H1 (cell line): ENCODE measurements around the gene TPBGL. TPM values are rescaled to one million over a fixed set of nuclear protein-coding genes. Genes with fewer than 3 reads are reported as not detected.

ENCODE experiments used
- CTCF ChIA-PET: fragments of 300-600 bp; sonication (Branson Sonifier 250); formaldehyde crosslinking; loops from one replicate; lab custom pipeline; 2021; ENCODE audit not compliant: partially characterized antibody; lab: Charles Lee
- POLR2A ChIA-PET: fragments of 300-600 bp; sonication (Branson Sonifier 250); formaldehyde crosslinking; loops from one replicate; lab custom pipeline; 2021; ENCODE audit warnings: inconsistent platforms; ENCODE audit not compliant: partially characterized antibody; lab: Charles Lee
- DNase-seq, 2 experiments: peaks; one replicate each; pipeline versions ENCODE4 v3.0.0 to v3.0.0-alpha.2; 2010 to 2022; ENCODE audit warnings: low spot score in 2 of 2, low read depth in 1 of 2, mixed read lengths in 1 of 2
- FAIRE-seq: peaks from 2 replicates; lab custom pipeline; 2011; peaks lifted over from hg19 to GRCh38; lab: Jason Lieb, UNC
- H2AFZ ChIP-seq: 2 replicates; pipeline ENCODE4 v1.8.1; 2012; ENCODE audit warnings: low read length, inconsistent platforms
- H2AK5ac ChIP-seq: 2 replicates; pipeline ENCODE4 v1.6.1; 2013; ENCODE audit warnings: low read depth, low read length
- H2BK120ac ChIP-seq: replicated peaks from 2 replicates; pipeline ENCODE3; 2013; ENCODE audit warnings: low read depth, low read length, inconsistent platforms
- H2BK12ac ChIP-seq: 2 replicates; pipeline ENCODE4 v1.6.1; 2013; ENCODE audit warnings: low read depth, low read length
- H2BK15ac ChIP-seq: 2 replicates; pipeline ENCODE4 v1.6.1; 2013; ENCODE audit warnings: low read length
- H2BK20ac ChIP-seq: 2 replicates; pipeline ENCODE4 v1.6.1; 2013; ENCODE audit warnings: low read length
- H2BK5ac ChIP-seq: 2 replicates; pipeline ENCODE4 v1.6.1; 2013; ENCODE audit warnings: low read depth, low read length
- H3K14ac ChIP-seq: 2 replicates; pipeline ENCODE4 v1.6.1; 2013; ENCODE audit warnings: inconsistent platforms; ENCODE audit not compliant: insufficient read length
- H3K18ac ChIP-seq: 2 replicates; pipeline ENCODE4 v1.6.1; 2013; ENCODE audit warnings: low read length; ENCODE audit errors: extremely low read depth
- H3K23ac ChIP-seq: 2 replicates; pipeline ENCODE4 v1.6.1; 2013; ENCODE audit warnings: inconsistent platforms; ENCODE audit not compliant: insufficient read length
- H3K23me2 ChIP-seq: 2 replicates; pipeline ENCODE4 v1.6.1; 2013; ENCODE audit warnings: low read depth, low read length
- H3K27ac ChIP-seq: 2 replicates; pipeline ENCODE4 v1.6.1; 2011; ENCODE audit warnings: low read depth, low read length, inconsistent platforms
- H3K27me3 ChIP-seq, 4 experiments: replicated peaks in 1 of 4; 1 replicate in 1 of 4; 2 replicates in 3 of 4; pipeline versions ENCODE4 v1.6.1 to v1.8.1; 2011 to 2013; ENCODE audit warnings: low read length in 3 of 4, mild to moderate bottlenecking in 3 of 4, inconsistent platforms in 2 of 4, mixed read lengths in 2 of 4, moderate library complexity in 1 of 4; ENCODE audit not compliant: control insufficient read depth in 3 of 4, insufficient read depth in 3 of 4; ENCODE audit errors: extremely low read depth in 1 of 4
- H3K36me3 ChIP-seq, 4 experiments: 2 replicates each; pipeline versions ENCODE4 v1.6.1 to v1.8.1; 2011 to 2013; ENCODE audit warnings: mild to moderate bottlenecking in 4 of 4, low read length in 3 of 4, moderate library complexity in 2 of 4, control low read depth in 1 of 4, inconsistent platforms in 1 of 4; ENCODE audit not compliant: insufficient read depth in 4 of 4, control insufficient read depth in 2 of 4
- H3K4ac ChIP-seq: replicated peaks from 2 replicates; pipeline ENCODE3; 2013; ENCODE audit warnings: low read length, low read depth, mixed read lengths, inconsistent platforms; ENCODE audit not compliant: insufficient read length
- H3K4me1 ChIP-seq, 4 experiments: replicated peaks in 1 of 4; 1 replicate in 1 of 4; 2 replicates in 3 of 4; pipeline versions ENCODE4 v1.6.1 to v1.8.1; 2011 to 2013; ENCODE audit warnings: low read length in 3 of 4, inconsistent platforms in 2 of 4, mixed read lengths in 1 of 4; ENCODE audit not compliant: insufficient read depth in 4 of 4, control insufficient read depth in 3 of 4
- H3K4me2 ChIP-seq, 2 experiments: 2 replicates each; pipeline versions ENCODE4 v1.6.1 to v1.8.1; 2011 to 2013; ENCODE audit warnings: low read depth in 2 of 2, low read length in 2 of 2, control low read depth in 1 of 2, inconsistent platforms in 1 of 2, mild to moderate bottlenecking in 1 of 2; ENCODE audit not compliant: insufficient read depth in 1 of 2
- H3K4me3 ChIP-seq, 4 experiments: fragments of 200-600, 300-600 bp in 1 of 4; sonication (generic), shearing (Covaris generic), sonication (Bioruptor Twin) in 1 of 4; 2 replicates each; pipeline versions ENCODE4 v1.5.1 to v1.8.1; 2011 to 2016; ENCODE audit warnings: low read length in 4 of 4, low read depth in 3 of 4, control low read depth in 2 of 4, inconsistent platforms in 2 of 4, mild to moderate bottlenecking in 2 of 4, mixed read lengths in 1 of 4, moderate library complexity in 1 of 4; ENCODE audit not compliant: insufficient read depth in 2 of 4; ENCODE audit errors: extremely low read depth in 1 of 4
- H3K56ac ChIP-seq: replicated peaks from 2 replicates; pipeline ENCODE3; 2013; ENCODE audit warnings: low read depth, mild to moderate bottlenecking, mixed read lengths, low read length, inconsistent platforms; ENCODE audit not compliant: insufficient read length
- H3K79me1 ChIP-seq: 2 replicates; pipeline ENCODE4 v1.6.1; 2013; ENCODE audit warnings: low read depth, low read length, control low read depth
- H3K79me2 ChIP-seq, 2 experiments: 2 replicates each; pipeline versions ENCODE4 v1.6.1 to v1.8.1; 2012 to 2013; ENCODE audit warnings: low read length in 2 of 2, mild to moderate bottlenecking in 2 of 2, inconsistent platforms in 1 of 2; ENCODE audit not compliant: insufficient read depth in 2 of 2, control insufficient read depth in 1 of 2
- H3K9ac ChIP-seq, 4 experiments: replicated peaks in 1 of 4; 1 replicate in 1 of 4; 2 replicates in 3 of 4; pipeline versions ENCODE4 v1.6.1 to v1.8.1; 2011 to 2013; ENCODE audit warnings: low read depth in 3 of 4, low read length in 3 of 4, control low read depth in 2 of 4, mild to moderate bottlenecking in 2 of 4, moderate library complexity in 2 of 4, inconsistent platforms in 1 of 4; ENCODE audit errors: extremely low read depth in 1 of 4
- H3K9me3 ChIP-seq, 2 experiments: 2 replicates each; pipeline versions ENCODE4 v1.6.1 to v1.8.1; 2012 to 2013; ENCODE audit warnings: mild to moderate bottlenecking in 2 of 2, moderate library complexity in 2 of 2, control low read depth in 1 of 2, inconsistent platforms in 1 of 2, low read depth in 1 of 2, low read length in 1 of 2, mixed read lengths in 1 of 2; ENCODE audit not compliant: insufficient read depth in 2 of 2
- H4K20me1 ChIP-seq, 2 experiments: replicated peaks in 1 of 2; 2 replicates each; pipeline versions ENCODE3 to v1.8.1; 2011 to 2013; ENCODE audit warnings: inconsistent platforms in 2 of 2, low read length in 2 of 2, mild to moderate bottlenecking in 1 of 2; ENCODE audit not compliant: insufficient read depth in 2 of 2, control insufficient read depth in 1 of 2
- H4K5ac ChIP-seq: 2 replicates; pipeline ENCODE4 v1.6.1; 2013; ENCODE audit warnings: low read length, low read depth, mixed read lengths, inconsistent platforms; ENCODE audit not compliant: insufficient read length
- H4K8ac ChIP-seq: 2 replicates; pipeline ENCODE4 v1.8.0; 2013; ENCODE audit warnings: mild to moderate bottlenecking, moderate library complexity, low read length, inconsistent platforms; ENCODE audit not compliant: insufficient read depth; ENCODE audit errors: extremely low read depth
- H4K91ac ChIP-seq: replicated peaks from 2 replicates; pipeline ENCODE3; 2013; ENCODE audit warnings: low read length, mixed read lengths, inconsistent platforms; ENCODE audit not compliant: insufficient read length
- CEBPB ChIP-seq: IDR thresholded peaks from 2 replicates; pipeline ENCODE4 v1.6.1; 2012; ENCODE audit warnings: low read depth, low read length
- KDM4A ChIP-seq: IDR thresholded peaks from one replicate; pipeline ENCODE4 v1.7.1; 2012; ENCODE audit warnings: low read depth, mild to moderate bottlenecking, moderate library complexity, low read length, inconsistent platforms; ENCODE audit not compliant: severe bottlenecking
- WGBS, 2 experiments: shearing (Covaris generic) in 1 of 2; methylation state at CpG; one replicate each; pipeline versions ENCODE4 v1.1.6 to v1.1.7; 2013 to 2015; ENCODE audit warnings: low lambda C conversion rate in 2 of 2, mixed read lengths in 2 of 2, inconsistent platforms in 1 of 2, low coverage in 1 of 2, missing lambda C conversion rate in 1 of 2; ENCODE audit not compliant: insufficient replicate concordance in 2 of 2, insufficient coverage in 1 of 2, insufficient read length in 1 of 2; ENCODE audit errors: extremely low coverage in 1 of 2, missing lambda C conversion rate in 1 of 2; 5-methylcytosine and 5-hydroxymethylcytosine counted together
- polyA plus RNA-seq, 7 experiments: library from polyadenylated mRNA; depleted of rRNA in 3 of 7; stranded (reverse) in 5 of 7; unstranded in 2 of 7; fragments of >200 nt in 5 of 7; fragments of 200-250 nt in 2 of 7; gene quantifications; 1 replicate in 5 of 7; 2 replicates in 1 of 7; 4 replicates in 1 of 7; pipeline versions ENCODE4 v1.2.1 to v1.2.3, GENCODE V29; 2011 to 2013; ENCODE audit warnings: missing spikeins in 2 of 7, mixed read lengths in 2 of 7
- total RNA-seq: library from RNA; stranded (reverse); fragmentation: NEBNext Ultra II Directional; extraction: Animal tissue kit (Norgen Biotek cat#: 25700); gene quantifications from 2 replicates; pipeline ENCODE4 v1.2.1, GENCODE V29; 2021

Gene TPBGL
- total and polyA plus RNA-seq, 2 of the 8 experiments (the other 6 are each of a cell fraction or from before 2014, with no cell fraction given) = 0.26 to 0.37 TPM

DNA sequence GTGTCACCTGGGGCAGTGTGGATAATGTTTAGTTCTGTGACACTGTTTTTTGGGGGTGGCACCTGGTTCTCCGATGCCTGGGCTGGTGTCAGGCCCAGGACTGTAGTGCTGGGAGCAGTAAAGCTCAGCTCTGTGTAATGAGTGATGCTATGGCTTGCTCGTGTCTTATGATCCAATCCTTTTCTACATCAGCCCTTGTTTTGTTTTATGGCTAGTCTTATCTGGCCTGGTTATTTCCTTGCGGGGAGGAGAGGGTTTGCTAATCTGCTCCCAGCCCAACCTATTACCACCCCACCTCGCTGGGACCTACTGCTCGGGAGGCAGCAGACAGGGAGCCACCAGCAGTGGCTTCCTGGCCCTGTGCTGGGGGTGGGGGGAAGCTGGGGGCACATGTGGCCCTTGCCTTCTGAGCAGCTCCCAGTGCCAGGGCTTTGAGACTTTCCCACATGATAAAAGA is 35.0 kb upstream of the TPBGL start:
- Histone ChIP-seq H3K36me3 (no peaks in the 10 kb centered on the region), H3K27ac (no peak overlapping the region), H3K4me2 (no peak overlapping the region), H2BK5ac (no peak overlapping the region), H3K56ac (no peak overlapping the region), H3K79me2 (no peaks in the 10 kb centered on the region), H3K23ac (no peak overlapping the region), H3K79me1 (no peaks in the 10 kb centered on the region), H4K20me1 (peaks cover 0 to 1% of the 10 kb centered on the region in 2 experiments), H3K18ac (no peak overlapping the region), H4K91ac (no peak overlapping the region), H2AK5ac (no peak overlapping the region), H2BK20ac (no peak overlapping the region), H4K8ac (no peak overlapping the region), H3K23me2 (no peaks in the 10 kb centered on the region), H2BK12ac (no peak overlapping the region), H2BK15ac (no peak overlapping the region), H3K14ac (no peak overlapping the region), H3K27me3 (no peaks in the 10 kb centered on the region; a peak in 1 of 7 replicates), H4K5ac (no peak overlapping the region), H2AFZ (no peak overlapping the region), H3K4me1 (0 out of 7 replicates have a peak, but pooled peaks cover 0 to 2% (median 0%) of the 10 kb centered on the region in 4 experiments), H3K4ac (no peak overlapping the region), H3K9ac (no peak overlapping the region), H2BK120ac (no peak overlapping the region), H3K9me3 (no peaks in the 10 kb centered on the region), H3K4me3 (no peak overlapping the region)
- ChIA-PET POLR2A (interaction anchor here (0.7 kb wide), 1 partner anchor 128 kb away, joined by 3 read pairs; no protein-coding TSS in a partner anchor), CTCF (interaction anchor here (0.6 to 45.7 kb wide), 32 partner anchors 9 to 1499 kb away, joined by 3 to 825 read pairs (median 7); partner anchors contain the start of genes SLCO2B1 and TPBGL)
- FAIRE-seq (no peak), DNase-seq (no peak)
- 87% methylated on average over 5 of the region's 5 CpGs; no CpG with 5 or more reads in 1 of the 2 experiments for whole genome bisulfite sequencing, 2 experiments
- TF ChIP-seq CEBPB (no peak), KDM4A (no peak)
